ENCODE data around the gene KCNIP4.

The KCNIP4 gene

DNA sequence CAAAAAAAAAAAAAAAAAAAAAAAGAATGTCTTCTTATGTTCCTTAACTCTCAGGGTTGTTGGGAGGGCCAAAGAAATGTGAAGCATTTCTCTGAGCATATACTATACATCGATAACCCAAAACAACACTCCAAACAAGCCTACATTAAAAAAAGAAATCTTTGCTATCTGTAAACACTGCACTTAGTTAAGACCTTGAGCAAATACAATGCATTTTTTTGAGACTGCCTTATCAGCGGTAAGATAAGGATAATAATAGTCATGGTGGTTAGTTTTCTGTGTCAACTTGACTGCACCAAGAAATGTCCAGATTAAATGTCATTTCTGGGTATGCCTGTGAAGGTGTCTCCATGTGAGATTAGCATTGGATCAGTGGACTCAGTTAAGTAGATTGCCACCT, 706.4 kb downstream of the KCNIP4 start:
- TF ChIP-seq, protein P1, sequence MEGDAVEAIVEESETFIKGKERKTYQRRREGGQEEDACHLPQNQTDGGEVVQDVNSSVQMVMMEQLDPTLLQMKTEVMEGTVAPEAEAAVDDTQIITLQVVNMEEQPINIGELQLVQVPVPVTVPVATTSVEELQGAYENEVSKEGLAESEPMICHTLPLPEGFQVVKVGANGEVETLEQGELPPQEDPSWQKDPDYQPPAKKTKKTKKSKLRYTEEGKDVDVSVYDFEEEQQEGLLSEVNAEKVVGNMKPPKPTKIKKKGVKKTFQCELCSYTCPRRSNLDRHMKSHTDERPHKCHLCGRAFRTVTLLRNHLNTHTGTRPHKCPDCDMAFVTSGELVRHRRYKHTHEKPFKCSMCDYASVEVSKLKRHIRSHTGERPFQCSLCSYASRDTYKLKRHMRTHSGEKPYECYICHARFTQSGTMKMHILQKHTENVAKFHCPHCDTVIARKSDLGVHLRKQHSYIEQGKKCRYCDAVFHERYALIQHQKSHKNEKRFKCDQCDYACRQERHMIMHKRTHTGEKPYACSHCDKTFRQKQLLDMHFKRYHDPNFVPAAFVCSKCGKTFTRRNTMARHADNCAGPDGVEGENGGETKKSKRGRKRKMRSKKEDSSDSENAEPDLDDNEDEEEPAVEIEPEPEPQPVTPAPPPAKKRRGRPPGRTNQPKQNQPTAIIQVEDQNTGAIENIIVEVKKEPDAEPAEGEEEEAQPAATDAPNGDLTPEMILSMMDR (IDR thresholded peaks at IDR 0.05; ENCODE audit: low read depth, low read length, missing control alignments): no peak
- DNase-seq (ENCODE audit: low read depth): no peak
- H3K4me3 ChIP-seq (ENCODE audit: low read depth, low read length): no peak overlapping the region

DNA sequence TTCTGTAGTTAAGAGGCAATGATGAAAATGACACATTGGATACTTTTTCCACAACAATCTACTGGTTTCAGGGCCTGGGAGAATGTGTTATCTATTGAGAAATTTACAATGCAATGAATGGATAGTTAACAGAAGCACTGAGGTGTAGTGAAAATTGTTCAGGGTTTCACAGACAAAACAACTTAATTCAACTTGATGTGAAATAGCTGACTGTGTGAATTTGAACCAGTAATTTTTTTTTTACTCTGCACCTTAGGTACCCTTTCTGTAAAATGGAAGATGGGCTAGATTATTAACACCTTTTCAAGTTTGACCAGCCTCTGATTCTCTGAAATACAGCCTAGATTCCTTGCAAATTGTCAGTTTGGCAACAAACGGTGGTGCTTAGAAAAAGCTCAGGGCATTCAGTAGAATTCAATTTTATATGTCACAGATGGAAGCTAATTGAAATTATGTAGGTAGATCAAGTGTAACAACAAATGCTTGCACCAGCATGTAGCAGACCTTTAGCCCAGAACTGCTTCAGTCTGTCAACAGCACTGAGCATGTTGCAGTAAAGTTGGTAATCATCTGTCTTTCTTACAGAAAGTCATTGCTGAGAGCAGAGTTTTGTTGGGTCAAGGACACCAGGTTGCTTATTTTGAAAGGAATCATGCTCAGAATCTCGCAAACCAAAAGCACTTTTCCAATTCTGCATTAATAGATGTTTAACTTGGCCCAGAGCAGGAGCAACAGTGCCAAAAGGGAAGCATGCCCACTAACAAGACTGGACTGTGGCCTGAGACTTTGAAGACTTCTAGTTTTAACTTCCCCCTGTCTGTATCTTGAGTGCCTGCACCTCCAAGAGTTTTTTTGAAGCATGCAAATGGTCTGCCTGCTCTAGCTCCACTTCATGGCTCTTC, 721.7 kb downstream of the KCNIP4 start:
- TF ChIP-seq, protein P1 (IDR thresholded peaks at IDR 0.05; ENCODE audit: low read depth, low read length, missing control alignments): no peak
- no peak overlapping the region for H3K4me3 ChIP-seq (ENCODE audit: low read depth, low read length)
- DNase-seq (ENCODE audit: low read depth): no peak

DNA sequence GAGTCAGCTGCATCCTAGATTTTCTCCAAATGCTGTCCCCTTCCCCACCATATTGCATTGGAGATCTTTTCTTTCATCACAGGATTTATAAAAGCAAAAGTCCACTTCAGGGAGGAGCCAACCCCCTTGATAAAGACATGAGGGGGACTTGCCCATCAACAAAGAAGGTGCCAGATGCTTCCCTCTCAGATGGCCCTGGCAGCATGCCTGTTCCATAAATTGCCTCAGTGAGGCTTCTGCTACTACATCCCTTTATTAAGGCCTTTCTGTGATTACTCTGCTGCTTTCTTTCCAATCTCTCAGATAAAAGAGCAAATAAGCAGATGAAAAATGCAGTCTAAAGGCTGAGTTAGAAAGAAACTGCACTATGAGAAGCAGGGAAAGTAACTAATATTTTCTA, 736.7 kb downstream of the KCNIP4 start:
- DNase-seq (ENCODE audit: low read depth): no peak
- no peak overlapping the region for H3K4me3 ChIP-seq (ENCODE audit: low read depth, low read length)
- TF ChIP-seq, protein P1 (IDR thresholded peaks at IDR 0.05; ENCODE audit: low read depth, low read length, missing control alignments): no peak

DNA sequence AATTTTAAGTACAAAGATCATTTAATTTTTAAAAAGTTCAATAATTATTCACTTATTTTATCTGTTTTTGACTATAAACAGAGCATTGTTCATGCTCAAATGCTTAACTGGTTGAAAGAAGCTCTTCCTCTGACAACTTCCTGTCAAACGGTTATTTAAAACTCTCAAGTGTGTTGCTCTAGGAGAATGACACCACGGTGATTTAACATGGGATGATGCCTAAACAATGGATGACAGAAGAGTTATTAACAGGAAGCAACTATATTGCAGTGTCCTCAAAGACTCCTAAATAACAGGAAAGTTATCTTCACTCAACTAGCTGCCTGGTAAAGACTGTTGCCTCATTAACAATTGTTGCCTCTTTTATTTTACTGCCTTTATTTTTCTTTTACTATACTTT, 738.7 kb downstream of the KCNIP4 start:
- DNase-seq (ENCODE audit: low read depth): no peak
- no peak overlapping the region for H3K4me3 ChIP-seq (ENCODE audit: low read depth, low read length)
- TF ChIP-seq, protein P1 (IDR thresholded peaks at IDR 0.05; ENCODE audit: low read depth, low read length, missing control alignments): no peak

GRCh38 chr4:21205821-21206531, 742.6 kb downstream of the KCNIP4 start:
- H3K4me3 ChIP-seq (ENCODE audit: low read depth, low read length): no peak overlapping the region
- TF ChIP-seq, protein P1 (IDR thresholded peaks at IDR 0.05; ENCODE audit: low read depth, low read length, missing control alignments): no peak
- no peak for DNase-seq (ENCODE audit: low read depth)

- no peak for DNase-seq (ENCODE audit: low read depth)
- TF ChIP-seq, protein P1 (IDR thresholded peaks at IDR 0.05; ENCODE audit: low read depth, low read length, missing control alignments): no peak
Measured at GRCh38 chr4:21203416-21203815, 745.2 kb downstream of the KCNIP4 start.

More at GRCh38 chr4:21203416-21203815, 745.2 kb downstream of the KCNIP4 start:
- no peak overlapping the region for H3K4me3 ChIP-seq (ENCODE audit: low read depth, low read length)
